ENCODE measurements around the gene MCEMP1. TPM values are rescaled to one million over a fixed set of nuclear protein-coding genes. Genes with fewer than 3 reads are reported as not detected.

Gene MCEMP1
- total and polyA plus RNA-seq, 2 of the 13 experiments (the other 11 are each of a cell fraction or from before 2014, with no cell fraction given): not detected

DNA sequence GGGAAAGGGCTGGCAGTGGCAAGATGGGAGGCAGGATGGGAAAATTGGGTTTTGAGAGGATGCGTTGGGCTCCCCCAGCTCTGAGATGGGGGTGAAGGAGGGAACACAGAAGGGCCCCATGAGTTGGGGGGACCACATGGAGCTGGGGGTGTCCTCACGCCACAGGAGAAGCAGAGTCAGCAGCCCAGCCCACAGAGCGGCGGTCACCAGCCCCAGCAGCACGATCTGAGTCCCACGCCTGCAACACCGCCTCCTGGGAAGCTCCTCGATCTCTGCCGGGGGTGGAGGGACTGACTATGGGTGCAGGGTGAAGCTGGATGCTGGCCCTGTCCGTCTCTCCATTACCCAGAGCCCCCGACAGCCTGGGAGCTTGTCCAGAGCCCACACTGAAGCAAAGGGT, 21.7 kb downstream of the MCEMP1 start (continued):
- TF ChIP-seq BCLAF1 (IDR thresholded peaks at IDR 0.05) (no peak), ELF3 (CRISPR knock-in tag; IDR thresholded peaks at IDR 0.05) (no peak)
- TF ChIP-seq, protein P1, sequence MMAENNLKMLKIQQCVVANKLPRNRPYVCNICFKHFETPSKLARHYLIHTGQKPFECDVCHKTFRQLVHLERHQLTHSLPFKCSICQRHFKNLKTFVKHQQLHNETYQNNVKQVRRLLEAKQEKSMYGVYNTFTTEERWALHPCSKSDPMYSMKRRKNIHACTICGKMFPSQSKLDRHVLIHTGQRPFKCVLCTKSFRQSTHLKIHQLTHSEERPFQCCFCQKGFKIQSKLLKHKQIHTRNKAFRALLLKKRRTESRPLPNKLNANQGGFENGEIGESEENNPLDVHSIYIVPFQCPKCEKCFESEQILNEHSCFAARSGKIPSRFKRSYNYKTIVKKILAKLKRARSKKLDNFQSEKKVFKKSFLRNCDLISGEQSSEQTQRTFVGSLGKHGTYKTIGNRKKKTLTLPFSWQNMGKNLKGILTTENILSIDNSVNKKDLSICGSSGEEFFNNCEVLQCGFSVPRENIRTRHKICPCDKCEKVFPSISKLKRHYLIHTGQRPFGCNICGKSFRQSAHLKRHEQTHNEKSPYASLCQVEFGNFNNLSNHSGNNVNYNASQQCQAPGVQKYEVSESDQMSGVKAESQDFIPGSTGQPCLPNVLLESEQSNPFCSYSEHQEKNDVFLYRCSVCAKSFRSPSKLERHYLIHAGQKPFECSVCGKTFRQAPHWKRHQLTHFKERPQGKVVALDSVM (CRISPR knock-in tag; IDR thresholded peaks at IDR 0.05): no peak

DNA sequence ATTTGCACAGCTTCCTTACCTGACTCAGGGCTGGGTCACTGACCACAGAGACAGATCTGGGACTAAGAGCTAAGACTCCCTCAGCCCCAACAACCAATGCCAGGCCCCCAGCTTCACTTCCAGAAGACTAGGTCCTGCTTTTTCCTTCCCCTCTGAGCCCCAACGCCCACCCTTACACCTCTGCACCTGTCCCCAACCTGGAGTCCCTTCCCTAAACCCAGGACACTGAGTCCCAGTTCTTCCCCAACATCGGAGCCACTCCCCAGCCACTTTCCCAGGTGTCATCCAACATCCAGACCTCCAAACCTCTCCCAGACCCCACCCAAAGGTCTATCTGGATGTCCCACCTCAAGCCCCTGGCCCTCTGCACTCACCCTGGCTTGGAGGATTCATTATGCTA, 22.1 kb downstream of the MCEMP1 start:
- BruUV-seq (replicated peaks): no TSS peak
- H3K4me2 ChIP-seq (ENCODE audit: low read depth, low read length): no peak overlapping the region
- H3K9ac ChIP-seq (ENCODE audit: insufficient read depth, low read depth, low read length): no peak overlapping the region
- H4K20me1 ChIP-seq (ENCODE audit: insufficient read depth, low read length): no peaks in the 10 kb centered on the region
- FAIRE-seq (no peak), ATAC-seq (no peak), DNase-seq (ENCODE audit: low spot score) (no peak)
- CTCF ChIA-PET (ENCODE audit: low intra/inter-chr PET ratio, low total read pairs): no interaction called here
- no peak overlapping the region for H3K27ac ChIP-seq (ENCODE audit: extremely low read length, insufficient read depth, low read length)
- H3K4me3 ChIP-seq (replicated peaks in 1 of 3; ENCODE audit: insufficient read depth in 1 of 3, low read depth in 2 of 3, low read length in 3 of 3): no peak overlapping the region
- H3K4me1 ChIP-seq (ENCODE audit: insufficient read depth, low read length): peaks cover 11% of the 10 kb centered on the region
- H3K36me3 ChIP-seq (replicated peaks in 1 of 2; ENCODE audit: control insufficient read depth in 1 of 2, insufficient read depth in 2 of 2, low read length in 2 of 2): no peaks in the 10 kb centered on the region
- no peaks in the 10 kb centered on the region for H3K9me3 ChIP-seq (ENCODE audit: low read length)
- in situ Hi-C loops (cut with HindIII; ENCODE audit: extremely low pct_ligation_motif_present, low pct_unique_long_range_greater_than_20kb) (no loop called here), intact Hi-C loops (cut with micrococcal nuclease; ENCODE audit: unreplicated experiment) (no loop called here)
- no peaks in the 10 kb centered on the region for H3K79me2 ChIP-seq (ENCODE audit: insufficient read depth, low read length)
- no peak overlapping the region for H2AFZ ChIP-seq (ENCODE audit: low read length)
- WGBS (ENCODE audit: low lambda C conversion rate): 0% methylated on average over 2 of the region's 2 CpGs
- H3K27me3 ChIP-seq (ENCODE audit: control insufficient read depth in 1 of 2, insufficient read depth in 2 of 2, low read length in 2 of 2): peaks cover 0 to 24% of the 10 kb centered on the region in 2 experiments; a peak in 2 of 5 replicates
- POLR2A ChIA-PET: no interaction called here
- no peak for TF ChIP-seq MAFG (CRISPR knock-in tag; IDR thresholded peaks at IDR 0.05)
- TF ChIP-seq, protein P2, sequence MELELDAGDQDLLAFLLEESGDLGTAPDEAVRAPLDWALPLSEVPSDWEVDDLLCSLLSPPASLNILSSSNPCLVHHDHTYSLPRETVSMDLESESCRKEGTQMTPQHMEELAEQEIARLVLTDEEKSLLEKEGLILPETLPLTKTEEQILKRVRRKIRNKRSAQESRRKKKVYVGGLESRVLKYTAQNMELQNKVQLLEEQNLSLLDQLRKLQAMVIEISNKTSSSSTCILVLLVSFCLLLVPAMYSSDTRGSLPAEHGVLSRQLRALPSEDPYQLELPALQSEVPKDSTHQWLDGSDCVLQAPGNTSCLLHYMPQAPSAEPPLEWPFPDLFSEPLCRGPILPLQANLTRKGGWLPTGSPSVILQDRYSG (CRISPR knock-in tag; IDR thresholded peaks at IDR 0.05): no peak
- no peak for TF ChIP-seq NR2F2 (IDR thresholded peaks at IDR 0.05; ENCODE audit: borderline replicate concordance, low read depth)
- TF ChIP-seq TCF7L2 (IDR thresholded peaks at IDR 0.05; ENCODE audit: low read depth, low read length): no peak
- no peak for TF ChIP-seq XRCC5 (optimal IDR thresholded peaks at IDR 0.05; ENCODE audit: low read length)
- no peak for TF ChIP-seq KMT2B (CRISPR knock-in tag; IDR thresholded peaks at IDR 0.05)
- no peak for TF ChIP-seq ZBTB1 (CRISPR knock-in tag; IDR thresholded peaks at IDR 0.05; ENCODE audit: borderline replicate concordance)
- no peak for TF ChIP-seq FOXC1 (CRISPR knock-in tag; IDR thresholded peaks at IDR 0.05; ENCODE audit: borderline replicate concordance)
- no peak for TF ChIP-seq E2F2 (CRISPR knock-in tag; IDR thresholded peaks at IDR 0.05; ENCODE audit: borderline replicate concordance)
- TF ChIP-seq, protein P3, sequence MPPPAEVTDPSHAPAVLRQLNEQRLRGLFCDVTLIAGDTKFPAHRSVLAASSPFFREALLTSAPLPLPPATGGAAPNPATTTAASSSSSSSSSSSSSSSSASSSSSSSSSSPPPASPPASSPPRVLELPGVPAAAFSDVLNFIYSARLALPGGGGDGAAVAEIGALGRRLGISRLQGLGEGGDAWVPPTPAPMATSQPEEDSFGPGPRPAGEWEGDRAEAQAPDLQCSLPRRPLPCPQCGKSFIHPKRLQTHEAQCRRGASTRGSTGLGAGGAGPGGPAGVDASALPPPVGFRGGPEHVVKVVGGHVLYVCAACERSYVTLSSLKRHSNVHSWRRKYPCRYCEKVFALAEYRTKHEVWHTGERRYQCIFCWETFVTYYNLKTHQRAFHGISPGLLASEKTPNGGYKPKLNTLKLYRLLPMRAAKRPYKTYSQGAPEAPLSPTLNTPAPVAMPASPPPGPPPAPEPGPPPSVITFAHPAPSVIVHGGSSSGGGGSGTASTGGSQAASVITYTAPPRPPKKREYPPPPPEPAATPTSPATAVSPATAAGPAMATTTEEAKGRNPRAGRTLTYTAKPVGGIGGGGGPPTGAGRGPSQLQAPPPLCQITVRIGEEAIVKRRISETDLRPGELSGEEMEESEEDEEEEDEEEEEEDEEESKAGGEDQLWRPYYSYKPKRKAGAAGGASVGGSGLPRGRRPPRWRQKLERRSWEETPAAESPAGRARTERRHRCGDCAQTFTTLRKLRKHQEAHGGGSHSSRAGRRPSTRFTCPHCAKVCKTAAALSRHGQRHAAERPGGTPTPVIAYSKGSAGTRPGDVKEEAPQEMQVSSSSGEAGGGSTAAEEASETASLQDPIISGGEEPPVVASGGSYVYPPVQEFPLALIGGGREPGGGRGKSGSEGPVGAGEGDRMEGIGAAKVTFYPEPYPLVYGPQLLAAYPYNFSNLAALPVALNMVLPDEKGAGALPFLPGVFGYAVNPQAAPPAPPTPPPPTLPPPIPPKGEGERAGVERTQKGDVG (CRISPR knock-in tag; IDR thresholded peaks at IDR 0.05; ENCODE audit: borderline replicate concordance): no peak
- no peak for TF ChIP-seq SALL1 (CRISPR knock-in tag; IDR thresholded peaks at IDR 0.05)

Measured in HepG2 (cell line).